ENCODE measurements around the gene PNPLA2. TPM values are rescaled to one million over a fixed set of nuclear protein-coding genes. Genes with fewer than 3 reads are reported as not detected.
A peak's percentile ranks its signal among the peaks of the same experiment; 100 is the strongest.

The PNPLA2 gene
- total RNA-seq, 1 experiment from 2014 or later, result 40.2 TPM

GRCh38 chr11:823441-824291 is 5.0 kb downstream of the PNPLA2 start:
- intact Hi-C loops (cut with micrococcal nuclease), result no loop called here
- Histone ChIP-seq H3F3A (ENCODE audit: low read length, unreplicated experiment) (no peaks in the 10 kb centered on the region), H3K27me3 (ENCODE audit: low read length) (no peaks in the 10 kb centered on the region), H3K27ac (ENCODE audit: low read length) (no peak overlapping the region), H3K9ac (ENCODE audit: low read length) (no peak overlapping the region), H3K36me3 (ENCODE audit: low read depth, low read length) (no peaks in the 10 kb centered on the region), H3K4me1 (ENCODE audit: insufficient read depth, low read length) (peaks cover 55% of the 10 kb centered on the region), H3K4me3 (ENCODE audit: low read length) (no peak overlapping the region), H3K9me2 (replicated peaks; ENCODE audit: low read length) (no peaks in the 10 kb centered on the region), H3K4me2 (ENCODE audit: low read length) (no peak overlapping the region), H3K79me2 (ENCODE audit: low read length) (peaks cover 25% of the 10 kb centered on the region), H4K20me1 (ENCODE audit: low read length) (peaks cover 13% of the 10 kb centered on the region; the same call in 1 of the 2 replicates), H2AFZ (ENCODE audit: low read length) (no peak overlapping the region), H3K9me3 (ENCODE audit: low read length) (no peaks in the 10 kb centered on the region)
- no peak for TF ChIP-seq EZH2phosphoT487 (IDR thresholded peaks at IDR 0.05; ENCODE audit: borderline replicate concordance, low read length)
- TF ChIP-seq EZH2 (IDR thresholded peaks at IDR 0.05; ENCODE audit: low read length, unreplicated experiment), result no peak
- no peak for TF ChIP-seq CTCF (conservative IDR thresholded peaks at IDR 0.05; ENCODE audit: low read depth, low read length)
- POLR2A ChIA-PET (ENCODE audit: unreplicated experiment), result no interaction called here
- no peak for ATAC-seq
- BruUV-seq (replicated peaks), result no TSS peak
- CTCF ChIA-PET, result no interaction called here
- DNase-seq, result no peak

- H3K9me2 ChIP-seq (replicated peaks; ENCODE audit: low read length), result no peaks in the 10 kb centered on the region
These were observed 5.7 kb downstream of the PNPLA2 start for GRCh38 chr11:824292-824880.

More at GRCh38 chr11:824292-824880, 5.7 kb downstream of the PNPLA2 start:
- ChIA-PET CTCF (no interaction called here), POLR2A (ENCODE audit: unreplicated experiment) (no interaction called here)
- peaks cover 25% of the 10 kb centered on the region for H3K79me2 ChIP-seq (ENCODE audit: low read length)
- ATAC-seq (no peak), DNase-seq (no peak)
- no peak overlapping the region for H3K4me3 ChIP-seq (ENCODE audit: low read length)
- no peak overlapping the region for H3K4me2 ChIP-seq (ENCODE audit: low read length)
- H3K27me3 ChIP-seq (ENCODE audit: low read length), result no peaks in the 10 kb centered on the region
- H3K27ac ChIP-seq (ENCODE audit: low read length), result peak overlapping the region; percentile 74
- intact Hi-C loops (cut with micrococcal nuclease), result no loop called here
- H4K20me1 ChIP-seq (ENCODE audit: low read length), result peaks cover 13% of the 10 kb centered on the region; the same call in 1 of the 2 replicates
- no peaks in the 10 kb centered on the region for H3K9me3 ChIP-seq (ENCODE audit: low read length)
- peaks cover 51% of the 10 kb centered on the region for H3K4me1 ChIP-seq (ENCODE audit: insufficient read depth, low read length)
- no TSS peak for BruUV-seq (replicated peaks)
- H3K36me3 ChIP-seq (ENCODE audit: low read depth, low read length), result no peaks in the 10 kb centered on the region
- TF ChIP-seq EZH2phosphoT487 (IDR thresholded peaks at IDR 0.05; ENCODE audit: borderline replicate concordance, low read length) (no peak), CTCF (conservative IDR thresholded peaks at IDR 0.05; ENCODE audit: low read depth, low read length) (no peak), EZH2 (IDR thresholded peaks at IDR 0.05; ENCODE audit: low read length, unreplicated experiment) (no peak)
- no peak overlapping the region for H3K9ac ChIP-seq (ENCODE audit: low read length)
- no peaks in the 10 kb centered on the region for H3F3A ChIP-seq (ENCODE audit: low read length, unreplicated experiment)
- no peak overlapping the region for H2AFZ ChIP-seq (ENCODE audit: low read length)

Data from PC-3 (cell line).